NCI-H2171 treated with DMSO at 0.1 percent for 48 hours (cell line): Measurements from ENCODE around the gene HIBCH.
"Not testable (repeated sequence)": the region's sequence is repeated elsewhere in the genome, so short reads cannot be mapped to it uniquely, and the experiment has no call there.

Experiments
- DNase-seq: peaks from one replicate; lab custom pipeline; 2025; lab: John Stamatoyannopoulos, UW

Gene HIBCH

DNA sequence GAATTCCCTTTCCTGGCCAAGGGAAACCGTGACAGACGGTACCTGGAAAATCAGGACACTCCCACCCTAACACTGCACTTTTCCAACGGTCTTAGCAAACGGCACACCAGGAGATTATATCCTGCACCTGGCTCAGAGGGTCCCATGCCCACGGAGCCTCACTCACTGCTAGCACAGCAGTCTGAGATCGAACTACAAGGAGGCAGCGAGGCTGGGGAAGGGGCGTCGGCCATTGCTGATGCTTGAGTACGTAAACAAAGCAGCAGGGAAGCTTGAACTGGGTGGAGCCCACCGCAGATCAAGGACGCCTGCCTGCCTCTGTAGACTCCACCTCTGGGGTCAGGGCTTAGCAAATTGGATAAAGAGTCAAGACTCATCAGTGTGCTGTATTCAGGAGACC is 95.6 kb downstream of the HIBCH start:
- not testable (repeated sequence) for DNase-seq

DNA sequence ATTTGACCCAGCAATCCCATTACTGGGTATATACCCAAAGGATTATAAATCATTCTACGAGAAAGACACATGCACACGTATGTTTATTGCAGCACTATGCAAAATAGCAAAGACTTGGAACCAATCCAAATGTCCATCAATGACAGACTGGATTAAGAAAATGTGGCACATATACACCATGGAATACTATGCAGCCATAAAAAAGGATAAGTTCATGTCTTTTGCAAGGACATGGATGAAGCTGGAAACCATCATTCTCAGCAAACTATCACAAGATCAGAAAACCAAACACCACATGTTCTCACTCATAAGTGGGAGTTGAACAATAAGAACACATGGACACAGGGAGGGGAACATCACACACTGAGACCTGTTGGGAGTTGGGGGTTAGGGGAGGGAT is 96.9 kb downstream of the HIBCH start:
- not testable (repeated sequence) for DNase-seq

DNA sequence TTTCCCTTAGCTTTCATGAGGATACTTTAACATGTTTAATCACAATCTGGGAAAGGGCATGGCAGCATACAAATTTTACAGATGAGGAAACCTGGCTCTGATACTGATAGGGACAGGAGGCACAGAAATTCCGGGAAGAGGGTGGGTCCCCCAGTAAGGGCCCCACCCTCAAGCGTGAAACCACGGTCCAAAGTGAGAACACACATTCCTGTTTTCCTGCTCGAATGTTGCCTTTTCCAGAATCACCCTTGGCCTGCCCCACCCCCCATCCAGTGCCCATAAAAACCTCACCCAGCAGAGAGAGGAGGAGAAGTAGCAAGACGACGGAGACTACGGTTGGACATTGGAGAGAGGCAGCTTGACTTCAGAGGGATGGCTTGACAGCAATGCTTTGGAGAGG is 98.2 kb downstream of the HIBCH start:
- no peak for DNase-seq

DNA sequence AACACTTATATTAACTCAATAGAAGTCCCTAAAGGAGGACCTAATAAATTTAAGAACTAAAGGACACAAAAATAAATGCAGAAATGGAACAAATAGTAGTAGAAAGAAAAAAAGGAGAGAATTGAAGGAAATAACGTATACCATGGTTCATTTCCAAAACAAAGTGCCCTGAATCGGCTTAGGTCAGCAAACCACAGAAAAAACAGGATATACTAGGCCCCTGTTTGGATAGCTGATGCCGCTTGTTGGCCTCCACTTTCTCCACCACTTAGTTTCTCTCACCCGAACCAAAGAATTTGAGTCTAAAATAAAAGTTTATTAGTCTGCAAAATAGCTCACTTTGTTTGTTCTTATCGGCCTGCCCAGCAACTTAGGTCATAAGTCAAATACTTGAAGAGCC is 100.4 kb downstream of the HIBCH start:
- DNase-seq: no peak

DNA sequence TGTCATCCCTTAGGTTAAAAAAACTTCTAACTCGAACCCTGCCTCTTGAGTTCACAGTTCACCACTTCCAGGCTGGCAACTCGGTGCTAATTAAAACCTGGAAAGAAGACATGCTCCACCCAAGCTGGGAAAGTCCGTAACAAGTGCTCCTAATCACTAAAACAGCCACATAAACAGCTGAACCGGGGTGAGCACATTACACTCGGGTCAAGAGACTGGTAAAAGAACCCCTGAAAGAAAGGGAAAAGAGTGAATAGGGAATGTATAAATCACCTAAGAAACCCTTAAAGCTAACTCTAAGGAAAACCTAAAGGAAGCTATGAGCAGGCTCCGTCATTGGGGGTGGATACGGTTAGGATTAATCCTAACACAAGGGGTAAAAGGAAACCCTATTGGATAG is 102.0 kb downstream of the HIBCH start:
- DNase-seq: no peak

DNA sequence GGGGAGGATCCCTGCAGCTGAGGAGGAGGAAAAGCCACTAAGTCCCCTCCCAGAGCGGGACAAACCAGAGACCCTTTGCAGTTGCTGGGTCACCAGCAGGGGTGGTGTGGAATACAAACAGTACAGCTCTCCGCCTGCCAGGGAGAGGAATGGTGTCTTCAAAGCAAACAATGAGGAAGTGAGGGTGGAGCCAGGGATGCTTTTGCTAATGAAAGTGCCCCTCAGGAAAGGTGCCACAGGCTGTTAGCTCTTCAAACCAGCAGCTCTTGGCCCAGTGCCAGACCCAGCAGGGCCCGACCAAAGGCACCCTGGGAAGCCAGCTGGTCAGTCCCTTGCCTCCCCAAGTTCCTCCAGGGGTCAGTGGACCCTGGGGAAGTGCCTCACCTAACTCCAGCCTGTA is 102.8 kb downstream of the HIBCH start:
- DNase-seq: peak; percentile 59

DNA sequence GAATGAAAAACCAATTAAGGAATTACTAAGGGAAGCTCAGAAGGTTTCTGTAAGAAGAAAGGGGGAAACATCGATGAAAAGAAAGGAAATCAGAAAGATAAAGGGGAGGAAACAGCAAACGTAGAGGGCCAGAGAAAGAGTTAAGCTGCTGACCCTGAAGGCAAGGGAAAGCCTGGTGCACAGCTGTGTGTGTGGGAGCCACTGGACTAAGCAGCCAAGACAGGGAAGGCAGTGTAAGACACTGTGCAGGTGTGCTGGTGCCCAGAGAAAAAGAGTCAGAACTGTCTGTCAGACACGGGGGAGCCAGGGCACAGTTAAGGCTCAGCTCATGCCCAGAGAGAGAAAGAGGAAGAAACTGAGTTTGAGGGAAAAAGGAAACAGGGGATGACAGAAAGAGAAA is 104.0 kb downstream of the HIBCH start:
- DNase-seq: no peak

DNA sequence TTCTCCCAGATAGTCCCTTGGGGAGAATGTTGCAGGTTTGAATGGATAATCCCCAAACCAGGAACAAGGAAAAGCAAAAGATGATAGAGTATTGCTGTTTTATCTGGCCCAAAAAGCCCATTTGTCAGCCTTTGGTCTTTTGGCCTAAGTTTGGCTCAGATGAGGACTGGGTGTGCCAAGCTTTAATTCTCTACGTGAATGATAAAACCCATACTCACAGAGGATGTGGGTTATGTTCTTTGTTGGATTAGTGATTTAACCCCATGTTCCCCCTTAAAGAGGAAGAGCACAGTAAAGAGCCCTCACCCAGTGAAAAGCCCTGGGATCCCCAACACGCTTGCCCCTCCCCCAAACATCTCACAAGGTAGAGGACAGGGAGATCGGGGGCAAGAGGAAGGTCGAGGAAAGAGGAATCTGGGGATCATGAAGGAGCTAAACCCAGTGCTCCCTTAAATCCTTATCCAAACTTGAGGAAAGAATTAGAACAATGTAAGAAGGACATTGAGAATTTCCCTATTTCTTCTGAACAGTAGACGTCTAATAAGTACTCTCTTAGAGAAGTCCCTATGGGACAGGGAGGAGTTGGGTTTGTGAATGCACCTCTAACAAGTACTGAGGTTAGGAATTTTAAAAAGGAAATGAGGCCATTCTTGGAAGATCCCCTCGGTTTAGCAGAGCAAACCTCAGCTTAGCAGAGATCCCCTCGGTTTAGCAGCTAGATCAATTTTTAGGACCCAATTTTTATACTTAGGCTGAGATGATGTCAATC is 105.0 kb downstream of the HIBCH start:
- DNase-seq: no peak

DNA sequence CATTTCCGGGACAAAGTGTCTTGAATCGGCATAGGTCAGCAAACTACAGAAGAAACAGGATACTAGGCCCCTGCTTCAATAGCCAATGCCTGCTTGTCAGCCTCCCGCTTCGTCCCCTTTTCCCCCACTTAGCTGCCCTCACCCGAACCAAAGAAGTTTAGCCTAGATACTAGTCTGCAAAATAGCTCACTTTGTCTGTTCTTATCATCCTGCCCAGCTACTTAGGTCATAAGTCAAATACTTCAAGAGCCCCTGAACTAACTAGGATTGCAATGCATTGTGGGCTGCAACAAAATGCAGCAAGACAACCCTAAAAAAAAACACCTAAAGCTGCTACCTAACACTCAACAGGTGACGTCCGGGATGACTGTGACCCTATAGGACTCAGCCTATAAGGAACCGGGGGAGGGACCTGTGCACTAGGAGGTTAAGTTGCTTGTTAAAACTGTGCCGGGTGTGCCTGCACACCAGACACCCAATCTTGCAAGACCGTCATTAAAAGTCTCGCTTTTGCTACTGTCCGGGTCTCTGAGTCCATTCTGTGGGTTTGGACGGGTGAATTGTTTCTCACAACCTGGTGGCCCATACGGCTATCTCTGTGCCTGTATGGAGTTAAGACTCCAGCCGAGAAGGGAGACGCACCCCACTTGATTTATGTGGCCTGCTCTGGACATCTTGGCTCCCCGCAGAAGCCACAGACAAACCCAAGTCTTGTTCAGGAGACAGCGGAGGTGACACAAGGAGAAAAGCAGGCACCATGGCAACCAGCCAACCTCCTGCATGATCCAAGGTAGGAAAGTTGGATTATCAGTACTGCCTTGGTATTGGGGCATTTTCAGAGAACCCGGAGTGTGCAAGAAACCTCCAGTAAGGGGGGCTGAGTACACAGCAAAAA is 105.9 kb downstream of the HIBCH start:
- no peak for DNase-seq

DNA sequence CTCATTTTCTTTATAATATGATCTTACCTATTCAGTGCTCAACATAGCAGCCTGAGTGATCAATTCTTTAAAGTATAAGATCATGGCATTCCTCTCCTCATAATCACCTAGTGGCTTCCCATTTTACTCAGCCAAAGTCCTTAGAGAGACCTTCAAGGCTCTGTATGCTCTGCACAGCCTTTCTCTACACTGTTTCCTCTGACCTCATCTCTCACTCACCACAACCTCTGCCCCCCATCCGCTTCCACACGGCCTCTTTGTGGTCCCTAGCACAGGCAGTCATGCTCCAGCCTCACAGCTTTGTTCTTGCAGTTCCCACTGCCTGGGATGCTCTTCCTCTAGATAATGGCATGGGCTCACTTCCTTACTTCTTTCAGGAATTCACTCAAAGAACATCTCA is 109.2 kb downstream of the HIBCH start:
- DNase-seq: no peak

DNA sequence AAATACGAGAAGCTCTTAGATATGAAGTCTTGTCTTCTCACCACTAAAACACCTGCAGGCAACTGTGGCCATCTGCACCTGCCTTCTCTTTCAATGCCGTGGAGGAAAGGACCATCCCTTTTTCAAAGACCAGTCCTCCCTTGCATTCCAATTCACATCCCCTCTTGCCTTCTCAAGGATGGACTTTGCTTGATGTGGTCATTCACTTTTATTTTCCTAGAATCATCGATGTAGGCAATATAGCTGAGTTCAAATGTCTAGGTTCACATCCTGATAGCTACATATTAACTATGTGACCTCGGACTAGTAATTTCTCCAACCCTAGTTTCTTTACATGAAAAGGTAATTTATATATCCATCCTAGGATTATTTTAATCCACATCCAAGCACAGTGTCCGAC is 110.1 kb downstream of the HIBCH start:
- no peak for DNase-seq

DNA sequence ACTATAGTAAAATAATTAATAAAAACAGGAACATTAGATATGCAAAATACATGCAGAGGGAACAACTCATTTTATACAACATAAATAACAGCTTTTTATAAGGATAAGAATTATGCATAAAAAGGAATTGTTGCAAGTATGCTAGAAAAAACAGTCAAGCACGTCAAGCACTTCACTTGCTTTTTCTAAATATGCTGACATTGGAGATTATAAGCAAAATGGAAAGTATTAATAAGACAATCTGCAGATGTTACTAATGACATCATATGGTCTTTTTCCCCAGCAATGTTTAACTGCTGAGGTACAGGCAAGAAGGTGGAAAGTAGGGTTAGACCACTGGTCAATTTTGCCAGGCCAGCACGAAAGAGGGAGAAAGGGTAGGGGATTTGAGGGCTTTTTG is 111.7 kb downstream of the HIBCH start:
- no peak for DNase-seq

DNA sequence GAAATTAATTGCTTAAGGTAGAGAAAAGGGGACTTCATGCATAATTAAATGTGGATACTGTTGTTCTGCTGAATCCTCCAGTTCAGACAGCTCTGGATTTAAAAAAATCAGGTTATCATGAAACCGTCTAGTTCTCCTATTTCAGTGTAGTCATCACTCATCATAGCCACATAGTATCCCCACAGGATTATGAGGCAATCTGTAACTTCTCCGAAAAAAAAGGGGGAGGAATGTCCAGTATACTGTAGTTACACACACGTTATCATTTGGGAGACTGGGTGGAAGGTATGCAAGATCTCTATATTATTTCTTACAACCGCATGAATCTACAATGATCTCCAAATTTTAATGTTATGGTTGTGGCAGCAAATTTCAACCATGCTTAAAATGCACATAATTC is 114.0 kb downstream of the HIBCH start:
- peak; percentile 48 for DNase-seq

DNA sequence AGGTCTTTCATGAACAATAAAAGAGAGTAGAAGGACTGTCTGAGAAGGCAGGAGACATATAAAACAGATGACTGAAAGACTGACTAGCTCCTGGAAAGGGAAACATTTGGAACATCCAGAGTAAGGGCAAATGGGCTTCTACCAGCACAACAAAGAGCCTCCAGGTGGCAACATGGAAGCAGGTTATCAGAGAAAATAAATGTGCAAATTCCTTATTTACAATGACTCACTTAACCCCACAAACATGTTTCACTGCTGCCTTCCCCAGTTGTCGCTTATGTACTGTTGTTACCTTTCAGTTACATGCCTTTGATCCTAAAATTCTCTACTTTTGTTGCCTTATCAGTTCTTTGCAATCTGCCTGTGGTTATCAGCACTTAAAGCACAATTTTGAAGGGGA is 117.0 kb downstream of the HIBCH start:
- DNase-seq: no peak

DNA sequence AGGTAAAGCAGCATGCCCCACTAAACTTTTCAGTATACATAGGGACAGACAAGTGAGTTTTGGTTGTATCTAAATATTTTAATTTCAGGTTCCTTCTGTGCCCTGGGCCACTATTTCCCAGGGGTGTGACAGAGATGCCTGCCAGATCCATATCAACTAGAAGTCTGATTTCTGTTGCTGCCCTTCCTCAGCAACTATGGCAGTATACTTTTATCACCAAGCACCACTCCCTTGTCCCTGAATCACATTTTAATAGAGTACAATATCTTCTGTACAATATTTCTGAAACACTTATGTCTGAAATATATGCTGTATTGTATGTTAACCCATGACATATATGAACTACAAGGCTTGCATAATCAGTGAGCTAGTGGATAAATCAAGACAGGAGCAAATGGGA is 117.6 kb downstream of the HIBCH start:
- DNase-seq: no peak

DNA sequence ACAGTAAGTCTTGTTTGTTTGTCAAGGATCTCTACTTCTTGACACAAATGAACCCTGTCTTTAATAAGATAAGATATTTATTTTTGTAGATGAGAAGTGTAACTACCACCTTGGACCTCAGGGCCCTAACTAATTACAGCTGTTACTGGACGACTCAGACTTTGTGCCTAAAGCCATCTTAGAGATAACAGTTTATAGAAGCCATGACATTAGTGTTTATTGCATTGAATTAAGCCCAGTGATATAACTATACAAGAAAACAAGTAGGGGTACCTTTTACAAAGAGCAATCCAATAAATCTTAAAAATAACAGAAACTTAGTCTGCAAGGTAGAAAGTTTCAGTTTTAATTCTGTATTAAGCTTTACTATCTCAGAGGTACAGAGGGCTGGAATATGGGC is 119.0 kb downstream of the HIBCH start:
- DNase-seq: no peak

DNA sequence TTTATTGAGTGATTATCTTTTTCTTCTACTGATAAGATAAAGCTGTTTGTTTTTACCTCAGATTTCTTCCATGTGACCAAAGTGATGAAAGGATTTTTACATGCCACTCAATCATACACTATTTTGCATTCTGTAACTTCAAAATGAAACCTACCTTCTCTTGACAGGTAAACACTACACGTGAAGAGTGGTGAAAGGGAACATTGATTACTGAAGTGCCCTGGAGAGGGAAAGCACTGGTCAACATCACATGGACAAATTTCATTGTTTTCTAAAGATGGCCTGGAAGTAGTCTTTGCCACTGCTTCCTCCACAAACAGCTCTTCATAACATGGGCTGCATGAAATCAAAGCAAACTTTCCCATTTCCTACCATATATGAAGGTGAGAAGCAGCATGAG is 120.1 kb downstream of the HIBCH start:
- DNase-seq: no peak

DNA sequence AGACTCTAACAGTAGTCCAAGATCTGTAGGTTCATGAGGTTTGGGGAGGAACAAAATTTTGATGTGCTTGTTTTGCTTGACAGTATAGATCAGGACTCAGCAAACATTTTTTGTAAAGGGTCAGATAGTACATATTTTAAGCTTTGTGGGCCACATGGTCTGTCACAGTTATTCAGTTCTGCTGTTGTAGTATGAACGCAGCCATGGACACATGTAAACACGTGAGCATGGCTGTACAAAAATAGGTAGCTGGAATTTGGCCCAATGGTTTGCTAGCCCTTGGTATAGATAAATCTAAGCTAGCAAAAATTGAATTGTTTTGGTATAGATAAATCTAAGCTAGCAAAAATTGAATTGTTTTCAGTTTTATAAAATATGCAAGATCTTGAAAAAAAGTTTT is 120.5 kb downstream of the HIBCH start:
- no peak for DNase-seq

DNA sequence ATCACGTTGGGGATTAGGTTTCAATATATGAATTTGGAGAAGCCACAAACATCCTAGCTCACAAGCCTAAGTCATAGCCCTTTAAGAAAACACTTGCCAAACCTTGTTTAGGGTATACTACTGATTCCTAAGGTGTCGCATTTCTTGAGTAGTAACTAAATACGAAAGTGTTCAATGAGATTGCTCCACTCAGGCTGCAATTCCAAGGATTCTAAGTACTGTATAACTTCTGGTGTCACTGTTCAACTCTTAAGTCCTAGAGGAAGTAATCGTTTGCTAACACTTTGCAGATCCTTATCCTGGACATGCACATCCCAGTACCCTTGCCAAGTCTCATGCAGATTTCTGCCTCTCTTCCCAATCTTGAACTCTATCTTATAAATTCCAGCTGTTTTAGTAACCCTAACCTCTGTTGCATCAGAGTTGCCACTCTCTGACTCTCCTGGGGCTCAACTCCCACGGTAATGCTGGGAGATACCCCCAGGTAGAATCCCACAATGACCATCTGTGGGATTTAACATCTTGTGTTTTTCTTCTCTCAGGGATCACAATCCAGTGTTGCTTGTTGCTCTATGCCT is 122.4 kb downstream of the HIBCH start:
- DNase-seq: no peak

DNA sequence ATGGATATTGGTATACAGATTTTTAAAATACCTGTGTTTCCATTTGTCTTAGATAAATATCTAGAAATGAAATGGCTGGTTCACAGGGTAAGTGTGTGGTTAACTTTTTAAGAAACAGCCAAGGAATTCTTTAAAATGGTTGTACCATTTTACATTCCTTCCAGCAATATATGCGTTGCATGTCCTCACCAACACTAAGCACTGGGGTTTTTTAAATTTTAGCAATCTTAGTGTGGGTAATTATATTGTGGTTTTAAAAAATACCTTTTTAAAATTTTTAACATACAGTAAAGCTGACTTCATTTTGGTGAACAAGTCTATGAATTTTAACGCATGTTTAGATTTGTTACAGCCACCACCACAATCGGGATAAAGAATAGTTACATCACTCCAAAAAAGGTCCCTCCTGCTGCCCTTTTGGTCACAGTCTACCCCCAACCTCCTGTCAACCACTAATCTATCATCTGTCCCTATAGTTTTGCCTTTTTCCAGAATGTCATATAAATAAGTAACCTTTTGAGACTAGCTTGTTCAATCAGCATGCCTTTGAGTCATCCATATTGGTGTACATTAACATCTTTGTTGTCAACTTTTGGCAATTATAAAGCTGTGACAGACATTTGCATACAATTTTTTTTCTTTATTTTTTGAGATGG is 129.0 kb downstream of the HIBCH start:
- no peak for DNase-seq

DNA sequence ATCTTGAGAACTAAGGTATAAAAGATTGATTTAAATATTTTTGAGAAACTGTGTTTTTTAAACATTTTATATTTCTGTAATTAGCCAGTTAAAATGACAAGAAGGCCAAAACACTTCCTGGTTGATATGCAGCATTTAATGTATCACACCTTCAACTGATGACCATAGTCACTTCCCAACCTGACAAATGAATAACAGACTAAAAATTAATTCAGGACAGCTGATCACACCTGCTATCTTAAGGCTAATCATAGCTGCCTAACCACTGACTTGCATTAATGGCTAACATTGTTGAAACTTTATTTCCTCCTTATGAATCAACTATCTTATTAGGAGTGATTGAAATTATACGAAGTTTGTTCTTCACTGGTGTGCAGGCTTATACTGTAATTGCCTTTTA is 131.3 kb downstream of the HIBCH start:
- DNase-seq: no peak

DNA sequence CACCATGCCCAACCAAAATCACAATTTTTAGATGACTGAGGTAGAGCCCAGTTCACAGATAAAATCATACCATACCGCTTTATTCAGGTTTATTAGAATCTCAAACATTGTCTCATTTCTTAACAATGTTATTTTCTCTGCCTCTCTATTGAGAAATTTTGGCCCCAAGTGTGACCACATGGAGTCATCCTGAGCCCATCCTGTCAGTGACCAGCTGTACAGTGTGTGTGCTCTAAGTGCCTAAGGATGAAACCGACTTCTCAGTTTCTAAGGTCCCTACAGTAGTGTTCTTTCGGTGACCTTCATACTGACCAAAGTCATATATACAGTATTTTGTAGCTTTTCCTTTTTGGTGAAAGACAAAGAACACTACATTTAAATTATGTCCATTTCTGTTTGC is 133.4 kb downstream of the HIBCH start:
- no peak for DNase-seq

DNA sequence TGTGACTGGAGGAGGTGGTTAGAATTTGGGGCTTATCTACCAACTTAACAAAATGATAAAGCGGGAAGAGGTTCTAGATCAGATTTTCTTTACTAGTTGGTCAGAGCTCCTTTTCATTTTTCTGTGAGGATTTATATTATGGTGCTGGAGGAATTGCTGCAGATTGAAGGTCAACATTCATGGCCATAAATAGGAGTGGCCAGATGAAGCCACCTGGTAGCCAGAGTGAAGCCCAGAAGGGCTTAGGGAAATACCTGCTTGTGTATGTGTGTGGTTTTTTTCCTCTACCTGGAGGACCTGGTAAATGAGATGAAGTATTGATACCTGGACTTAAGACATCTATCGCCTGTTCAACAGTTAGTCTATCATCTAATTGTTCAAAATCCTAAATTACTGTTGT is 134.2 kb downstream of the HIBCH start:
- DNase-seq: no peak
